Ramos (cell line): Measurements from ENCODE around the gene NUDT8.
"Not testable (repeated sequence)": the region's sequence is repeated elsewhere in the genome, so short reads cannot be mapped to it uniquely, and the experiment has no call there.

Experiments used
- in situ Hi-C: fragments of 300-500 bp; cut with MboI; formaldehyde crosslinking; loops from one replicate; pipeline ENCODE4 v1.14.3; 2022; ENCODE audit warnings: low sequenced_read_pairs; ENCODE audit not compliant: unreplicated experiment

NUDT8 gene

DNA sequence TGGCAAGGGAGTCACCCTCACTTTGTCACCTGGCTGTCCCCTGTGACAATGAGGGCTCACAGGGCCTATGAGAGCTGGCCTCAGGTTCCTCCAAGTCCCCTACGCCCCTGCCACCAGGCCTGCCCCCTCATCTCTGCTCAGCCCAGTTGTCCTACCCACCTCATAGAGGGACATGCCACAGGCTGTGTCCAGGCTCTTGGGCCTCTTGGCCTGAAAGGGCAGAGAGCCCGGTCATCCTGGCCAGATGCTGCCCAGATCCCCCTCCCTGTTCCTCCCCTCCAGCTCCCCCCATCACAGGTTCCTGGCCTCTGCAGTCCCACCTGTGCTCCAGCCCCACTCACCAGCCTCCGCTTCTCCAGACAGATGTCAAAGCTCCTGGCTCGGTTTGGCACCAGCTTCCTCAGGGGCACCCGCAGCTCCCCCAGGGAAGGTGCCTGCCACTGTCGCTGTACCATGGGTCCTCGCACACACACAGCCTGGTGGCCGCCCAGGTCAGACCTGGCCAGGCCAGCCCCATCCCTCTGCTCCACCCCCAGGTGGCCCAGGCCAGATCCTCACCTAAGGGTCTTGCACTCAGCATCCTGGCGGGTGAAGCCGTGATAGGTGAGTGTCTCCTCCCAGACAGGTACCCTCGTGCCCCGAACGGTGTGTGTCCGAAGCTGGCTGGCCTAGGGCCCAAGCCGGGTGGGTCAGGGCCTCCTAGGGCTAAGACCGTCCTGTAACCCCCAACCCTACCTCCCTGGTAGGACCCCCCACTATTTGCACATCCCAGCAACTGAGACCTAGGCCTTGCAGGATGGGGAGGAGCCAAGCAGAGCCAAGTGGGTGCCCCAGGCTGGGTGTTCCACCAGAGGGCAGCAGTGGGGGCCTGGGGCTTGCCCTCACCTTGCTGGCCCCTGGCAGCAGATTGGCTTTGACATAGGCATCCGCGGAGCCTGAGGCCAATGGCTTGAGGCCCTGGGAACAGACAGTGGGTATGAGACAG is 14.7 kb downstream of the NUDT8 start:
- in situ Hi-C loops, result no loop called here

DNA sequence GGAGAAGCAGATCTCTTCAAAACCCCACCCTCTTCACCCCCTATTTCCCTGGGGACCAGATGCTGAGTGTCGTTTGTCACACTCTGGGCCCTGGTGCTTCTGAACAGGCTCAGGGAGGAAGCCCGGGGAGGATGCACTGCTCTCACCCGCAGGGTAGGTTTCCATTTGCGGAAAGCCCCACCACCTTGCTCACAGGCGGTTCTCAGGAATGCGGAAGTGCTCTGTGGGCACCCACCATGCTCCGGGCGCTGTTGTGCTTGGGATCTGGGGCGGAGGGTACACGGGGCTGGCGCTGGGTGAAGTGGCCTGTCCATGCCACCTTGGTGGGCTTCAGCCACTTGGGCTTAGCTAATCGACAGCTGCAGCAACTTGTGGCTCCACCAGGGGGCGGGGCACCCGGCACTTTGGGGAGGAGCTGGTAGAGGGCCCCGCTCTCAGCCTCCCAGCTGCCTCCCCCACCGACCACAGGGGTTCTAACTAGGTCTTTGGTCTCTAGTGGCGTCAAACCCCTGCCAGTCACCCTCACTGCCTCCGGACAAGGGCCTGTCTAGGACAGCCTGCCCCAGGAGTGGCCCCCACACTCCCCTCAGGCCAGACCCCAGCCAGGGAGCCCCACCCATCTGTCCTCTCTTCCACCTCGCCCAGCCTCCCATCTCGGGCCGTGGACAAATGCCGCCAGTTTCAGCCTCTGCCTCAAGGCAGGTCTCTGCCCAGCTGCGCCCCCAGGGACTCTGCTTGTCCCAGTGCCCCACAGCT is 15.6 kb downstream of the NUDT8 start:
- in situ Hi-C loops, result no loop called here

DNA sequence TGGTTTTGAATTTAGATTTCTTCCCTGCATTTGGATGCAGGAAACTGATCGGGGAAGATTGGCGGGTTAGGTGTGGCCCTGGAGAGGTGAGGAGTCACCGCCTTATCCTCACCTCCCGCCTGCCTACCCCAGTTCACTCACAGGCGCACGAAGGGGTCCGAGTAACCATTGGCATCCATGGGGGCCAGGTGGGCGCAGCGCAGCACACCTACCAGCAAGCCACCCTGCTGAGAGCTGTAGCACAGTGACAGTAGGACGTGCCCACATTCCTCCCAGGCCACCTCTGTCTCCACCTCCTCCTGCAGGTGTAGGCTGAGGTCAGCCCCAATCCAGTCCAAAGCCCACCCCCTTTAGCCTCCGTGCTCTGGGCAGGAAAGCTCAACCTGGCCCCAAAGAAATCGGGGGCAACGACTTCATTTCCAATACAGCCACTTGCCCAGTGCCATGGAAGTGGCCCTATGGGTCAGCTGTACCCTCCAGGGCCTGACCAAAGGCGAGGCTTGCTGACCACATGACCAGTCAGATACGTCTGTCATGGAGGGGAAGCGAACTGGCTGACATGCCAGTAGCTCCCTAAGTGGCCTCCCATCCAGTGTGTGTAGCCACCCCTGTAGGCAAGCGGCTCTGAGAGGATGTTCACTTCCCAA is 16.3 kb downstream of the NUDT8 start:
- in situ Hi-C loops, result no loop called here

DNA sequence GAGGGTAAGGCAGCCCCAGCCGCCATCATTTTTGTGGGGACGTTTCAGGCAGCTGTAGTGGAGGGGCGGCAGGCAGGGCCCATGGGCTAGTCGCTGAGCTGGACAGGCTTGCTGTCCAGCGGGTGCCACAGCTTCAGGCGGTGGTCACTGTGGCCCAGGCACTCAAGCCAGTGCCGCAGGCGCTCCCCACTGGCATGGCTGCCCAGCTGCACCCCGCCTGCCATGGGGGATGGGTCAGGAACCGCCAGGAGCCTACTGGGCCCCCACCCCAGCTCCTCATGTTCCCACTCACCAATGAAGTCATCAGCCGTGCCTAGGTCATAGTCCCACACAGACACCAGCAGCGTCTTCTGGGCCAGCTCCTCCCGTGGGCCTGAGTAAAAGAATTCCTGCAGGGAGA is 17.0 kb downstream of the NUDT8 start:
- in situ Hi-C loops, result no loop called here

DNA sequence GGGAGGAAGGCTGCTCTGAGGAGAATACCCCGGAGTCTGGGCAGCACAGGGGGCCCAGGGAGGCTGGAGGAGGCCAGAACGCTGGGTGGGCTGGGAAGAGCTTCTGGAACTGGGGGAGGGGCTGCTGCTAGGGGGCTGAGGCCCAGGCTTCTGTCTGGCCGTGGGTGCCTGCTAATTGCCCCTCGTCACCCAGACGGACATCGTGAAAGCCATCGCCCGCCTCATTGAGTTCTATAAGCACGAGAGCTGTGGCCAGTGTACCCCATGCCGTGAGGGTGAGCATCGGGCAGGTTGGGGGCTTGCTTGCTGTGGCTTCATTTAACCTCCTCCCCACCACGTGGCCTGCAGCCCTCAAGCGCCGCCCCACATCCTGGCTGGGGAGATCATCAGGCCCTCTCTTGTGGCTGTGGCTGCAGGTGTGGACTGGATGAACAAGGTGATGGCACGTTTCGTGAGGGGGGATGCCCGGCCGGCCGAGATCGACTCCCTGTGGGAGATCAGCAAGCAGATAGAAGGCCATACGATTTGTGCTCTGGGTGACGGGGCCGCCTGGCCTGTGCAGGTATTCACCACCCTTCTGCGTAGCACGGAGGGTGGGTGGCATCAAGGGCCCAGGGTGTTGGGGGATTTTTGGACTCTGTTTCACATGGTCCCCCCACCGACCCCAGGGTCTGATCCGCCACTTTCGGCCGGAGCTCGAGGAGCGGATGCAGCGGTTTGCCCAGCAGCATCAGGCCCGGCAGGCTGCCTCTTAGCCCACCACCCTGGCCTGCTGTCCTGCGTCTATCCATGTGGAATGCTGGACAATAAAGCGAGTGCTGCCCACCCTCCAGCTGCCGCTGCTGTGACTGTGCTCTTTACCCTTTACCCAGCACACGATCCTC is 17.8 kb downstream of the NUDT8 start:
- in situ Hi-C loops, result no loop called here

DNA sequence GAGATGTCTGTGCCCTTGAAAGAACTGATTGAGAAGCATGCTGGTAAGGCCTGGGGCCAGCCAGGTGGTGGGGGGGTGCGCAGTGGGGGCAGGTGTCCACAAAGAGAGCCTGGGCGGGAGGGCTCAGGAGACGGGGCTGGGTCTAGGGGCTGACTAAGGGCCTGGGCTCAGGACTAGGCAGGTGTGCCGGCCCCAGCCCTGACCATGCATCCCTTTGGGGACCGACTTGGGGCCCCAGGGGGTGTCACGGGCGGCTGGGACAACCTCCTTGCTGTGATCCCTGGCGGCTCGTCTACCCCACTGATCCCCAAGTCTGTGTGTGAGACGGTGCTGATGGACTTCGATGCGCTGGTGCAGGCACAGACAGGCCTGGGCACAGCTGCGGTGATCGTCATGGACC is 18.6 kb downstream of the NUDT8 start:
- in situ Hi-C loops, result no loop called here

DNA sequence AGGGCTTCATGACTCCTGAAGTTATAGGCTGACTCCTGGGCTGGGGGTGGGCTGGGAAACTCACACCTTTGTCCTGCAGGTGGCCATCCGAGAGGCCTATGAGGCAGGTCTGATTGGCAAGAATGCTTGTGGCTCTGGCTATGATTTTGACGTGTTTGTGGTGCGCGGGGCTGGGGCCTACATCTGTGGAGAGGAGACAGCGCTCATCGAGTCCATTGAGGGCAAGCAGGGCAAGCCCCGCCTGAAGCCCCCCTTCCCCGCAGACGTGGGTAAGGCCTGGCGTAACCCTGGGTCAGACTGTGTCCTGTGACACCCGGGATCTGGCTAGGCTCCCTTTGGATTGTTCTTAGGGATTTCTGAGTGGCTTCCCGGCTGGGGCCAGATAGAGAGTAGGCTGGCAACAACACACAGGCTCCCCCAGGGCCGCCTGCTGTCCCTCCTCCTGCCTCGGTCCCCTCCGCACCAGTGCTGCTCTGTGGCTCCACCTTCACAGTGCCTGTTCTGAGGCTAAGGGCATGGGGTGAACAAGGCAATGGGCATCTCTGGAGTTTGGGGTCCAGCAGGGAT is 19.4 kb downstream of the NUDT8 start:
- in situ Hi-C loops, result no loop called here

DNA sequence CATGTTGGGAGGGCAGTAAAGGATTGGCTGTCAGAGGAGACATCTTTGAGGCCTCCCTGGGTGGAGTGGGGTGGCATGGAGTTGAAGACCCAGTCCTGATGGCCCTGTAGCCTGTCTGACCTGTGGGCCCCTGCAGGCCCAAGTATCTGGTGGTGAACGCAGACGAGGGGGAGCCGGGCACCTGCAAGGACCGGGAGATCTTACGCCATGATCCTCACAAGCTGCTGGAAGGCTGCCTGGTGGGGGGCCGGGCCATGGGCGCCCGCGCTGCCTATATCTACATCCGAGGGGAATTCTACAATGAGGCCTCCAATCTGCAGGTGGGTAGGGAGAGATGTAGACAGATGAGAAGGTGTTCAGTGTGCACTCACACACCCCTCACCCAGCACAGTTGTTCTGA is 20.4 kb downstream of the NUDT8 start:
- in situ Hi-C loops, result no loop called here

DNA sequence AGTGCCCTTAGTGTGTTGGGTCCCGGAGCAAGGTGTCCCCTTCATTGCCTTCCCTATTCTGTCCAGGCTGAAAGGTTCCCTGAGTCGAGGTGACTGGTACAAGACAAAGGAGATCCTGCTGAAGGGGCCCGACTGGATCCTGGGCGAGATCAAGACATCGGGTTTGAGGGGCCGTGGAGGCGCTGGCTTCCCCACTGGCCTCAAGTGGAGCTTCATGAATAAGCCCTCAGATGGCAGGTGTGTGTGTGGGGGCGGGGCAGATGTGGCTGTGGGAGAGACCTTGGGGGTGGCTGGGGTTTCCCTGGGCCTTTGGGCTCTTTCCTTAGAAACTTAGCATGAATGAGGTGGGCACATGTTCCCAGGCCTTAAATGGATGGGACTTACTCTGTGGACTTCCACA is 21.3 kb downstream of the NUDT8 start:
- in situ Hi-C loops, result no loop called here

DNA sequence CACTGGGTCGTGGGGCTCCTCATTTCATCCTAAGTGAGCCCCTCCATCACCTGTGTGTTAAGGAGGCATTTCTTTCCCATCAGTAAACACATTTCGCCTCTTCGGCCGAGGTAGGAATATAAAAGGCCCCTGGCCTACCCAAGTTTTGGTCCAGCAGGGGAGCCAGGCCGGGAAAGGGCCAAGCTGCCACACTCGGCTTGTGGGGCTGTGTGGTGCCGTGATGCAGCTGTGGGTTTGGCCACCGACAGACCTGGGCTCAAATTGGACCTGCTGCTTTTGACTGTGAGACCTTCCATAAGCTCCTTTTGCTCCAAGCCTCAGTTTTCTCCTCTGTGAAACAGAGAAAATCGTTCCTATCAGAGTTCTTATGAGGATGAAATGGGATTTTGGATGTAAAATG is 22.2 kb downstream of the NUDT8 start:
- in situ Hi-C loops, result no loop called here

DNA sequence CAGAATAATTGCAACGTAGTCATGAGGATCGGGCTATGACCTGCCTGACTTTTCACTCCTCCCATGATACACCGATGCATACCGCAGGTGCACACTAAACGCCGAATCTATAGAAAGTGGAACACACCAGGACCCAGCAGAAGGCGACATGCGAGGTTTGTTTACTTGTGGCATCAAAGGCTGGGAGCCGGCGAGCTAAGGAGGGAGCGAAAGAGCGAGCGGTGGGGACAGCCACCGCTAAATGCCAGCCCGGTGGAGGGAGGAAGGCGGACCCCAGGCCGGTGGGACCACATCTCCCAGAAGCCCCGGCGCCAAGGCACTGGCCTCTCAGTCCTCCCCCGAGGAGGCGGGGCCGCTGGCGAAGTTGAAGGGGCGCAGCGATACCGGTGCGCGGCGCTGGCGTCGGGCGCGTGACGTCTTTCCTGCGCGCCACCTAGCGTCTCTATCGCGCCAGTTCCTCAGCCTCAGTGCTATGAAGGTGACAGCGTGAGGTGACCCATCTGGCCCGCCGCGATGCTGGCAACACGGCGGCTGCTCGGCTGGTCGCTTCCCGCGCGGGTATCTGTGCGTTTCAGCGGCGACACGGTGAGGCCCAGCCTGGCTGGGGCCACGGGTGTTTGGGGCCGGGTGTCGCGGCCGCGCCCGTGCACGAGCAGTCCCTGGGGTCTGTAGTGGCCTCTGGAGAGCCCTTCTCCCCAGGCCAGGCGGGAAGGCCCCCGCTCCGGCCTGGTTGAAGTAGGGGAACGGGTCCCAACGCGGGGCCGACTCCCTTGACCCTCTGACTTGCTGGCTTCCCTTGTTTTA is 23.0 kb downstream of the NUDT8 start, which contains the start of gene NDUFV1:
Gene NDUFV1, plus strand, starts transcription at position 445 of the 804 bp plus-strand sequence. Its CDS starts 69 bp downstream, at position 514.
- in situ Hi-C loops, result no loop called here

DNA sequence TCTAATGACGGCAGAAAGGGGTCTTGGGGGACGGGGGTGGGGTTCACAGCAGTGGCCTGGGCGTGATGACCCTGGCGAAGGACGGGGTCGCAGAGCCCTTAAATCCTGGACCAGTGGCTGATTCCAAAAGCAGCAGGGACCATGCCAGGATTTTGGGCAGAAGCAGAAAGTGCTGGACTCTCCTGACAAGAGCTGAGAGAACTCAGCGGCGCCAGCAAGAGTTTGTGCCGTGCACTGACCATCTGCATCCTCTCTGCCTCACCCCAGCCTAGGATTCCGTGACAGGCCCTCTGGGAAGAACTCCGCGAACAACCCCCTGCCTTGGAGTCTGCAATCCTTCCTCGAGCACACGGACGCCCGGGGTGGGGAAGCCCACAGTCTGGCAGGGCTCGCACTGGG is 23.6 kb downstream of the NUDT8 start:
- in situ Hi-C loops, result no loop called here

DNA sequence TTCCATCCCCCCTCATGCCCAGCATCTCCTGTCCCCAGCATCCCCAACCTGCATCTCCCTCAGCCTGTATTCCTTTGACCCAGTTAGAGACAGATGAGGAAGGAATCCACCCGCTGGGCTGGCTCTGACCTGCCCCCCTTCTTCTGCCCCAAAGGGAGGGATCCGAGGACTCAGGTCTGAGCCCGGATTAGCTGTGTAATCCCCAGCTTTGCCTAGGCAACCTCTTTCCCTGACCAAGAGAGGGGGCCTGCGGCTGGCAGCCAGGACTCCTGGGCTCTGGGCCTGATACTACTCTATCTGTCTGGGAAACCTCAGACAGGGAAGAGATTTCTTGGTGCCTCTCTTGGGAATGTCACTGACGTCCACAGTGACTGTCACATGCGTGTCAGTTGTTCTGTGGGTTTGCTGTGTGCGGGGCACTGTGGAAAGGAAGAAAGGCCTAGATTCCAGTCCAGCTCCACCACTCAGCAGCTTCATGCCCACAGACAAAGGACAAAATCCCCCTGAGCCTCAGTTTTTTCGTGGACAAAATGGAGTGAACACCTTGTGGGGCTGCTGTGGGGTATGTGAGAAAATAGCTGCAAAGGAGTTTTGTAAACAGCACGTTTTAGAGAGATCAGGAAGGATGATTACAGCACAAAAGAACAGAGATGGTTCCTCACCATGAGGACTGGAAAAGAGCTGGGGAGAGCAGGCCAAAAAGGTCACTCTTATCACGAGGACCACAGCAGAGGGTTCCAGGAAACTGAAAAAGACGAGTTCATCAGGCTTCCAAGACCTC is 24.3 kb downstream of the NUDT8 start:
- in situ Hi-C loops, result no loop called here

DNA sequence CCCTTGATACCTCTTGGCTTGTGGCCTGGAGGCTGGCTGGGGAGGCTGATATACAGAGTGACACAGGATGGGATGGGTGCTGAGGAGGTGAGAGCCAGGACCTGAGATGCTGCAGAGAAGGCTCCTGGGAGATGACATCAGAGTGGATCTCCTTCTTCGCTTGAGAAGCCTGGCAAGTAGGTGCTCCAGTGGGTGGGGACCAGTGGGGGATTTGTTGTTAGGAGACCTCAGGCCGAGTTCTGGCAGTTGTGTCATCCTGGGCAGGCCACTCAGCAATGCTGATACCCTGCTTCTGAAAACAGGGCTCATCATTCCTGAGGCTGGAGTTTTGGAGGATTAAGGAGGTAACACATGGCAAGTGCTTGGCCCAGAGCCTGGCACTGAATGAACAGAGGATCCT is 24.9 kb downstream of the NUDT8 start:
- in situ Hi-C loops, result no loop called here

DNA sequence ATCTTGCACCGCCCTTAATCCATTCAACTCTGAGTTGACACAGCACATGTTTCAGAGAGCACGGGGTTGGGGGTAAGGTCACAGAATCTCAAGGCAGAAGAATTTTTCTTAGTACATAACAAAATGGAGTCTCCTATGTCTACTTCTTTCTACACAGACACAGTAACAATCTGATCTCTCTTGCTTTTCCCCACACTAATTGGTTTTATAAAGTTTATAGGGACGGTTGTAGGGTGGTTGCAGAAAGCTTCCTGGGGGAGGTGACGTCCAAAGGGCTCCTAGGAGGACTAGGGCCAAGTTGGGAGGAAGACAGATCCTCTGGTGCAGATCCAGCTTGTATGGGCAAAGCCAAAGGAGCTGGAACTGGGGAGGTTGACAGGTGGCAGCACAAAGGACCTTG is 25.6 kb downstream of the NUDT8 start:
- in situ Hi-C loops, result not testable (repeated sequence)

DNA sequence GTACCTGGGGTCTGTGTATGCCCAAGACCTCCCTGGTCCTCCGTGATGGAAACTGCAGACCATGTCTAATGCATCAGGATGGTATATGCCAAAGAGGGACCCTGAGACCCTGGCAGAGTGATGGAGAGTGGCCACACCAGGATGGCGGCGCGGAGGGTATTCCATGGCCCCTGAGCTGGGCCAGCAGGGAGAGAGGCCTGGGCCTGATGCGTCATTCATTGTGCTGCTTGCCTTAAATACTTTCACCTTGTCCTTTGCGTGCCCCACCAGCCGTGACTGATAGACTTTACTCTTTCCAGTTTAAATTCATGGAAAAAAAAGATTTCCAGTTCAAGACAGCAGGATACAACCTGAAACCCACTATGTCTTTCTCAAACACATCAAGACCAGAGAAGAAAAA is 28.6 kb downstream of the NUDT8 start:
- in situ Hi-C loops, result no loop called here

DNA sequence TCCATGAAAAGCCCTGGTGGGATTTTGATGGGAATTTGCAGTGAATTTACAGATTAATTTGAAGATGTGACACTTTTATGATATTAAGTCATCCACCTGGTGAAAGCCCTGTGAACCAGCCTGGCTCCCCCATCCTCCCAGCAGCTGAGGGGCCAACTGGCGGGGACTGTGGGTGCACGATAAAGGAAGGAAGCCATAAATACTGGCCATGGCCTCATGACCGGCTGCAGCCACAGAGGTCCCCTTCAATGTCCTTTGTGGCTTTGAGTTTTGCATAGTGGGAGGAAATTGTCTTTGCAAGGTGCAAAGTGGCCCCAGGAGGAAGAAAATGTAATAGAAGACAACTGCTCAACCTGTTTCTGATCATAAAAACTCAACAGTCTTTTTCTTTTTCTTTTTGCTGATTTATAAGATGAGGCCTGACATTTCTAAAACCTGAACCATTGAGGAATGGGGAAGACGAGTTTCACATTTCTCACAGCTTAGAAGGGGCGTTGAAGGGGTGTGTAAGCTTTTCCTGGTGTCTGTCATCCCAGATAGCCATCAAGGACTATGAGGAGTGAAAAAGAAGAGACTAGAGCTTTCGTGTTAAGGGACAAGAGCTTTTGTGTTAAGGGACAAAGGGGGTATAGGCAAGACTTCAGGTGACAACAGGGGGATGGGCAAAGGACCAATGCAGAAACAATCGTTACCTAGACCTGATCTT is 29.3 kb downstream of the NUDT8 start:
- in situ Hi-C loops, result no loop called here
